ENCODE measurements around the gene ZNF385B.

The ZNF385B gene

DNA sequence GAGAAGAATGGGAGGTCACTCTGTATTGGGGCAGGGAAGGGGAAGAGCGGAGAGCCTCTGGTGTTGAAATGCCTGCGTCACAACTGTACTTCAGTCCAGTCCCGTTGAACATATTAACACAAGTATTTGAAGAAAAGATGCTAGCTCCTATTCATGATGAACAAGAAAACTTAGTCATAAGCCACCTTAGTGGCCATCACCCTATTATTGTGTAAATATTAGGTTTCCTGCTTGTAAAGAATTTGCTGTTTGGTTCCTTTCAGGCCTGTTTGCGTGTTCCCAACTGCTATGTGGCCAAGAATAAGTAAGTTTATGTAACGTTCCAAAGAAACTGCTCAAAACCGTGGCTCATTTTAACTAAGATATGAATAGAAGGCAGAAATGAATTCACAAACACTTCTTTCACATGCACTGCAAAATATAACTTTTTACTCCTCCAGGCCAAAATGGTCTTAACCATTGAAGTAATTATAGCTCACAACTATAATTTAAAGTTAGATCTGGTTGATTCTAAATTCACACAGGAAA lies 204.3 kb downstream of the ZNF385B start:
- TF ChIP-seq CTCF (conservative IDR thresholded peaks at IDR 0.05; ENCODE audit: low read length): no peak
- H3K4me3 ChIP-seq (ENCODE audit: low read length): no peak overlapping the region
- no peak for DNase-seq (ENCODE audit: low read depth)

DNA sequence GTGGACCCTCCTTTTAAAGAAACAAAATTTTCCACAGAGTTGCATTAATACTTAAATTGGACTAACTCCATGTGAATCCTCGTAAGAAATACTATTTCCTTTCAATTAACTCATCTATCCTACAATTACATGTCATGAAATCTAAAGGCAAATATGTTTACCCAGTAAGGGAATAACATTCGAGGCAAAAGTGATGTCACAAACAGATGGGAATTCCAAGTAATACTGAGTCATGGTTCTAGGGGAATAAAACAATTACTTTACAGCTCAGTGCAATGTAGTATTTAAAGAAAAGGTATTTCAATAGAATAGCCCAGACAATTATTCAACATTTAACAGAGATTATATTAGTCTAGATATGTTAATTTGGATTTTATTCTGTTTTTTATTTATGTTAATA lies 205.8 kb downstream of the ZNF385B start:
- no peak for TF ChIP-seq CTCF (conservative IDR thresholded peaks at IDR 0.05; ENCODE audit: low read length)
- peak; percentile 29 for DNase-seq (ENCODE audit: low read depth)
- H3K4me3 ChIP-seq (ENCODE audit: low read length): no peak overlapping the region

DNA sequence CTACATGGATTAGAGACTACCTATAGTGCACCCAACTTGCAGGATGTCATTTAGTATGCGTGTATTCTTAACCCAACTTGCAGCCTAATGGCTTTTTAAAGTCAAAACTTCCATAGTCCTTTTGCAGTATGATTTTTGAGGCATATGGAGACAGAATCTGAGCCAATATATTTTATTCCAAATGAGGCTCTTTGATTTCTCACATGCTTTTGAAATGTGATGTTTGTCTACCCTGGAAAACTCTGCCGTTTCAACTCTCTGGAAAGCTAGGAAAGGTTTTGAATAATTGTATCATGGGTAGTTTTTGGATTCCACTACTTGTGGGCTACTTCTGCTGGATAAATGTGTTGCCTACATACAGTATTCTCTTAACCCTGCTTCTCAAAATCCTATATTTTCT lies 206.6 kb downstream of the ZNF385B start:
- no peak overlapping the region for H3K4me3 ChIP-seq (ENCODE audit: low read length)
- no peak for TF ChIP-seq CTCF (conservative IDR thresholded peaks at IDR 0.05; ENCODE audit: low read length)
- DNase-seq (ENCODE audit: low read depth): no peak

DNA sequence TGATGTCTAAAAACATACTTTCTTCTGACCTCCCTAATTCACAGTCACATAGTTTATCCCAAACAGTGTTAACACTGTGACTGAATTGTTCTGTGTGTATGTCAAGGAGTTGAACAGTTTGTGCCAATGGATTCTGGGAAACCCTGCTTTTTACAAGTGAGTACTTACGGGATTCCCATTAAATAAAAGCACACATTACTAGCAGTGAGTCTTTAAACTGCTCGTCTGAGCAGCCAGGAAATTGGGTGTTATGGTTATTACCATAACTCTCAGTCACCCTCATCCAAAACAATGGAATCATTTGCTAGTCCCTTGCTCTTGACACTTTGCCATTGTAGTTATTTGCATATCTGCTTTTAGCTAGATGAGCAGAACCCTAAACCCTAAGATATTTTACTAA lies 209.1 kb downstream of the ZNF385B start:
- TF ChIP-seq CTCF (conservative IDR thresholded peaks at IDR 0.05; ENCODE audit: low read length): no peak
- H3K4me3 ChIP-seq (ENCODE audit: low read length): no peak overlapping the region

DNA sequence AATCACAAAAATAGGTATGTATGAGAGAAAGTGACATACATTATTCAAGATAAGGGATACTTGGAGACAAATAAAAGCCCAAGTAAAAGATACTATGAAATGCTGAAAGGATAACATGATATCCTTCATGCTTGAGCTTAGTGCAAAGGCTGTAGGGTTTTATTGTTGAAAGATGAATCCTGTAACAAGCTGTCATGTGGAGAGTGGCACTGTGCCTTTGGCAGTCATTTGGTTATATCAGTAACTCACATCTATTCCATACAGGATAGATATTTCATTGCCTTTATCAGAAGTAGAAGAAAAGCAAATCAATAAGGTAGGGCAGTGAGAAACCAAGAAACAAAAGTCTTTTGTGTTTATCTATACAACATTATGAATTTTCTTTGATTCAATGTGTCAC lies 211.0 kb downstream of the ZNF385B start:
- no peak overlapping the region for H3K4me3 ChIP-seq (ENCODE audit: low read length)
- no peak for TF ChIP-seq CTCF (conservative IDR thresholded peaks at IDR 0.05; ENCODE audit: low read length)
- DNase-seq (ENCODE audit: low read depth): no peak

More for the DNA sequence above, 209.1 kb downstream of the ZNF385B start:
- no peak for DNase-seq (ENCODE audit: low read depth)

GRCh38 chr2:179646862-179647587 lies 214.4 kb downstream of the ZNF385B start:
- DNase-seq (ENCODE audit: low read depth): no peak

More at GRCh38 chr2:179646862-179647587, 214.4 kb downstream of the ZNF385B start:
- TF ChIP-seq CTCF (conservative IDR thresholded peaks at IDR 0.05; ENCODE audit: low read length): no peak
- H3K4me3 ChIP-seq (ENCODE audit: low read length): no peak overlapping the region
